GM21381 (cell line): ENCODE results near the gene ODAD2.

Source experiments
- ATAC-seq: cut with Tn5 transposase; IDR thresholded peaks from one replicate; pipeline ENCODE4 v1.9.1; 2021; ENCODE audit warnings: mild to moderate bottlenecking, moderate library complexity; ENCODE audit not compliant: unreplicated experiment

The ODAD2 gene

GRCh38 chr10:27771231-27771630, 227.6 kb downstream of the ODAD2 start:
- ATAC-seq, result no peak

DNA sequence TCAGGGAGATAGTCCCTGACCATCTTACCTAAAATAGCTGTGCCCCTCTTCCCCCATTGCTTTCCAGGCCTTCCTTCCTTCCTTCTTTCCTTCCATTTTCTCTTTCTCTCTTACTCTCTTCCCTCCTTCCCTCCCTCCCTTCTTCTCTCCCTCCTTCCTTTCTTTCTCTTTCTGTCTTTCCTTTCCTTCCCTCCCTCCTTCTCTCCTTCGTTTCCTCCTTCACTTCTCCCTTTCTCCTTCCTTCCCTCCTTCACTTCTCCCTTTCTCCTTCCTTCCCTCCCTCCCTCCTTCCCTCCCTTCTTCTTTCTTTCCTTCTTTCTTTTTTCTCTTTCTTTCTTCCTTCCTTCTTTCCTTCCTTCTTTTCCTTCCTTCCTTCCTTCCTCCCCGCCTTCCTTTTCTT, 228.7 kb downstream of the ODAD2 start:
- ATAC-seq, result no peak
